ENCODE measurements around the gene TMOD3.
"Not testable (repeated sequence)": the region's sequence is repeated elsewhere in the genome, so short reads cannot be mapped to it uniquely, and the experiment has no call there.

TMOD3 gene

DNA sequence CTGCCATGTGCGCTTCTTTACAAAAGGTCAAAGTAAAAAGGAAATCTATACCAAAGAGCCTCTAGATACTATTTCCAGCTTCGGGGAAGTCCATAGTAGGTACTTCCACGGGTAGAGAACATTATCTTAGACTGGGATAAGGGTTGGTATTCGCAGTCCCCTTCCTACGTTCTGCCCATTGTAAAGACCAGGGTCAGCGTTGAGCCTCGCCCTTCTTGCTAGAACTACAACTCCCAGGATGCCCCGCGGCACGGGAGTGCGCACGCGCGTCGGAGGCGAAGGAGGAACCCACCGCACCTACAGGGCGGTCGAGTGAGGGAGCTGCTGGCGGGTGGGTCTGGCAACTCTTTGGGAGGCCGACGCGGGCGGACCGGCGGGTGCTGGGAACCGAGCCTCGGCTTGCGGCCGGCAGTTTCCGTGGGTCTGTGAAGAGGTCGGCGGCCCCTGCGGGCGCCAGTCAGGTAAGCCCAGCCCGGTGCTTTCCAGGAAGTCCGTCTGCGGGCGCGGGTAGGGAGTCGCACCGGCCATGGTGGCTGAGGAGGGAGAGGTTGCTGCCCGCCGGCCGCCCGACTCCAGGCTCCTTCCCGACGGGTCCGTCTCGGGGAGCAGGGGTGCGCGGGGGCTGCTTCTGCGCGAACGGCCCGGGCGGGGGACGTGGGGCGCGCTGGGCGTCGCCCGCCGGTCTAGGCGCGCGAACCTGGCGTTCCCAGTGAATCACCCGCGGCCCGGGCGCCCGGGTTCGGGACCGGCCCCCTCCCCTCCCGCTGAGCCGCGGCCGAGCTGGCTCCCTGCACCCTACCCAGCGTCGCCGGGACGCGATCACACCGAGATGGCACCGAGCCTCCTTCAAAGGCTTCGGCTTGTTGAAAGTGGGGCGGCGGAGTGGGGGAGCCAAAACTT lies at the start of gene TMOD3:
Gene TMOD3 (plus strand): TSS at position 278 of the 900 bp plus-strand sequence. CDS start 33,232 bp downstream, outside the sequence.
- peak within 1 kb of the TSS; percentile 97 for H3K4me3 Mint-ChIP-seq
- H3K27ac Mint-ChIP-seq, result peak within 1 kb of the TSS; percentile 95
- H3K27me3 Mint-ChIP-seq, result no peaks in the 10 kb centered on the region
- intact Hi-C loops (cut with micrococcal nuclease), result loop anchor here (5.0 kb wide), 1 partner anchor 33 kb away; no protein-coding TSS in a partner anchor
- H3K9me3 Mint-ChIP-seq, result no peaks in the 10 kb centered on the region
- H3K4me1 Mint-ChIP-seq (ENCODE audit: low read depth), result peaks cover 36% of the 10 kb centered on the region
- H3K36me3 Mint-ChIP-seq (ENCODE audit: low read depth), result peaks cover 29% of the 10 kb centered on the region

DNA sequence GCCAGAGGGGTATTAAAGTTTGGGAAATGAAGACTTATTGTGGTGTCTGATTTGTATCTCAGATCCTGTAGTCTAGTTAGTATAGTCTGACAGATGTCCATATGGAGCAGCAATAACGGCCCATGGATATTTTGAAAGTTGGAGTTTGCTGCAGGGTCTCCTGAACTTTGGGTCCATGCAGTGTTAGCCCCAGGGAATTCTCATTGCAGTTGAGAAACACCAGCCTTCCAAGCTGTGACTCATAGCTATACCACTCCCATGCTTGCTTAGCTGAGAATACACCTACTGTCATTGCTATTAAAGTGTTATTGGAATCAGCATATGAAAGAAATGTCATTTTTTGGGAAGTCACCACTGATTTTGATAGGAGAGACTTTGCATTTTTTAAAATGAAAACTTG lies 48.8 kb upstream of the TMOD3 start:
- H3K36me3 Mint-ChIP-seq (ENCODE audit: low read depth), result peaks cover 44% of the 10 kb centered on the region
- H3K4me1 Mint-ChIP-seq (ENCODE audit: low read depth), result peaks cover 12% of the 10 kb centered on the region
- no peak overlapping the region for H3K27ac Mint-ChIP-seq
- H3K9me3 Mint-ChIP-seq, result peaks cover 9% of the 10 kb centered on the region
- H3K4me3 Mint-ChIP-seq, result no peak overlapping the region
- intact Hi-C loops (cut with micrococcal nuclease), result no loop called here
- no peaks in the 10 kb centered on the region for H3K27me3 Mint-ChIP-seq

DNA sequence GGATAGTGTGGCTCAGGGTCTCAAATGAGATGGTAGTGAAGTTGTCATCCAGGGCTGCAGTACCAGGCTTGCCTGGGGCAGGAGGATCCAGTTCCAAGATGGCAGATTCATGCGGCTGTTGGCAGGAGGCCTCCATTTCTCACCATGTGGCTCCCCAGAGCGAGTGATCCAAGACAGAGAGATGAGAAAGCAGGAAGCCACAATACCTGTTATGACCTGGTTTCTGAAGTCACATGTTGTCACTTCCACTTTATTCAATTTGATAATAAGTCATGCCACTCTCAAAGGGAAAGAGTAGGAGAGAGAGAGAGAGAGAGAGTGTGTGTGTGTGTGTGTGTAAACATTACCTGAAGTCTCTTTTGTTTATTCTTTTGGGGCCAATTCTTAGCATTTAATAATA lies 47.9 kb upstream of the TMOD3 start:
- Mint-ChIP-seq H3K27ac (no peak overlapping the region), H3K4me3 (no peak overlapping the region), H3K9me3 (peaks cover 9% of the 10 kb centered on the region), H3K4me1 (ENCODE audit: low read depth) (peaks cover 4% of the 10 kb centered on the region), H3K36me3 (ENCODE audit: low read depth) (peaks cover 53% of the 10 kb centered on the region), H3K27me3 (no peaks in the 10 kb centered on the region)
- intact Hi-C loops (cut with micrococcal nuclease), result no loop called here

DNA sequence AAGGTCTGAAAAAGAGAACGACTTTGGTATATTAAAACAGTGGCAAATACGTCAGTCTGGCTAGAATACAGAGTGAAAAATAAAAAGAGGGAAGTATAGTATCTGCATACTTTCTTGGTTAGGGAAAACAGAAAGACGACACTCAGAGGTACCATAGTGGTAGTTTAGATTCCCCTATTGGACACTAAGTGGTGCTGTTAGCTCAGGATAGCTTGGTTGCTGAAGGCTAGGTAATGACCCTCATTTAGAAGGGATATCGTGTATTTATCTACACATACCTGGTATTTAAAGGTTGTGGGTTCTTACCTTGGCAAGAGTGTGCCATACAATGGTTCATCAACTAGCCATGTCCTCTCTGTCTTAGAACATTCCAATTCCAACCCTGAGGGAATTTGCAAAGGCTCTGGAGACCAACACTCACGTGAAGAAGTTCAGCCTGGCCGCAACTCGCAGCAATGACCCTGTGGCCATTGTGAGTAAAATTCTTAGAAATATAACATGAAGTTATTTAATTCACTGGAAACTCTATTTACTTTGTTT lies 47.0 kb upstream of the TMOD3 start:
- Mint-ChIP-seq H3K9me3 (peaks cover 10% of the 10 kb centered on the region), H3K4me1 (ENCODE audit: low read depth) (no peaks in the 10 kb centered on the region), H3K36me3 (ENCODE audit: low read depth) (peaks cover 62% of the 10 kb centered on the region), H3K4me3 (no peak overlapping the region), H3K27ac (no peak overlapping the region), H3K27me3 (no peaks in the 10 kb centered on the region)
- intact Hi-C loops (cut with micrococcal nuclease), result no loop called here

DNA sequence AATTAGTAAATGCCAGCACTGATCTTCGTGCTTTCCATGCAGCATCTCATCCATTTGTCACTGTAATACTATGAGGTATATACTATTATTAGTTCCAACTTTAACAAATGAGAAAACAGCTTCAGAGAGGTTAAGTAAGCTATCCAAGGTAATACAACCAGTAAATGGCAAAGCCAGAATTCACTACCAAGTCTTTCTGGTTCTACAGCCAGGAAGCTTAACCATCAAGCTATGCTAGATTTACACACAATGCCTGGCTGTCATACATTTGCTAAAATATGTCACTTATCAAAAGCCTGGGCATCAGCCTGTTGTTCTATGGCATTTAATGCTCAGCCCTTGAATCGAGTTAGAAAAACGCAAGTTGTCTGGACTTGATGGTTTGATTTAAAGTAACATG lies 45.5 kb upstream of the TMOD3 start:
- Mint-ChIP-seq H3K36me3 (ENCODE audit: low read depth) (peaks cover 73% of the 10 kb centered on the region), H3K27me3 (no peaks in the 10 kb centered on the region), H3K27ac (no peak overlapping the region), H3K9me3 (peaks cover 20% of the 10 kb centered on the region), H3K4me3 (no peak overlapping the region), H3K4me1 (ENCODE audit: low read depth) (no peaks in the 10 kb centered on the region)
- intact Hi-C loops (cut with micrococcal nuclease), result no loop called here

DNA sequence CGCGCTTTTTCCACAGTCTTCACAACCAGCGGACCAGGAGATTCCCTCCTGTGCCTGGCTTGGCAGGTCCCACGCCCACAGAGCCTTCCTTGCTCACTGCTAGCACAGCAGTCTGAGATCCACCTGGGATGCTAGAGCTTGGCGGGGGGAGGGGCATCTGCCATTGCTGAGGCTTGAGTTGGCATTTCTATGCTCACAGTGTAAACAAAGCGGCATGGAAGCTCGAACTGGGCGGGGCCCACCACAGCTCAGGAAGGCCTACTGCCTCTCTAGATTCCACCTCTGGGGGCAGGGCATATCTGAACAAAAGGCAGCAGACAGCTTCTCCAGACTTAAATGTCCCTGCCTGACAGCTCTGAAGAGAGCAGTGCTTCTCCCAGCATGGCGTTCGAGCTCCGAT lies 42.3 kb upstream of the TMOD3 start:
- H3K9me3 Mint-ChIP-seq, result peaks cover 16% of the 10 kb centered on the region
- H3K27ac Mint-ChIP-seq; H3K27me3 Mint-ChIP-seq; H3K4me3 Mint-ChIP-seq; H3K4me1 Mint-ChIP-seq (ENCODE audit: low read depth); intact Hi-C loops (cut with micrococcal nuclease): not testable (repeated sequence)
- H3K36me3 Mint-ChIP-seq (ENCODE audit: low read depth), result peaks cover 48% of the 10 kb centered on the region

DNA sequence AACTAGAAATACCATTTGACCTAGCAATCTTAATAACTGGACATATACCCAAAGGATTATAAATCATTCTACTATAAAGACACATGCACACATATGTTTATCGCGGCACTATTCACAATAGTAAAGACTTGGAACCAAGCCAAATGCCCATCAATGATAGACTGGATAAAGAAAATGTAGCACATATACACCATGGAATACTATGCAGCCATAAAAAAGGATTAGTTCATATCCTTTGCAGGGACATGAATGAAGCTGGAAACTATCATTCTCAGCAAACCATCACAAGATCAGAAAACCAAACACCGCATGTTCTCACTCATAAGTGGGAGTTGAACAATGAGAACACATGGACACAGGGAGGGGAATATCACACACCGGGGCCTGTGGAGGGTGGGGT lies 37.0 kb upstream of the TMOD3 start:
- H3K4me3 Mint-ChIP-seq; H3K36me3 Mint-ChIP-seq (ENCODE audit: low read depth); H3K4me1 Mint-ChIP-seq (ENCODE audit: low read depth); intact Hi-C loops (cut with micrococcal nuclease); H3K27ac Mint-ChIP-seq; H3K9me3 Mint-ChIP-seq; H3K27me3 Mint-ChIP-seq: not testable (repeated sequence)

DNA sequence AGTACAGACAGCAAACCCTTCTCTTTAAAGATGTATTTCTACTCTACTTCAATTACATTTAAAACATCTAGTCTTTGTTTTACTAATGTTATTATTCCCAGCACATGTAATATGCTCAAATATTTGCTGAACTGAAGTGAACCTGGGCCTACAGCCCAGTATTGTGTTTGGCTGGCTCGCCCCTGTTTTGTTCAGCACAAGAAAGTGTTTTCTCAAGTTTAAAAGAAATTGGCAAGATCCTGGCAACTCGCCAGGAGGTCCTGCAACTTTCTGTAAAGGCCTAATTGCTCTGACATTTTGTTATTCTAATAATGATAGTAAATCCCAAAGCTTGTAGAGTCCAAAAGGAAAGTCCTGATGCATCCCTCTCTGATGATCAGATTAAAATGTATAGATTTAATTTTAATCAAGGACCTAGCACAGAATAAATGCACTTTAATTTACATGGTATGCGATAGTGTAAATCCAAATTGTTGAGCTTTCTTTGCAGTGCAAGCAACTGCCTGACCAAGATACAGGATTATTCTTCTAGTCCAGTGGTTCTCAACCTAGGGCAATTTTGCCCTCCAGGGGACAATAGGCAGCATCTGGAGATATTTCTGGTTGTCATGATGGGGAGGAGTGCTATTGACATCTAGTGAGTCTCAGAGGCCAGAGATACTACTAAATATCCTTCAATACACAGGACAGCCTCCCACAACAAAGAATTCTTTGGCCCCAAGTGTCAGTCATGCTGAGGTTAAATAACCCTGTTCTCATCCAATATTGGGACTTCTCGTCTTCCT lies 35.7 kb upstream of the TMOD3 start:
- intact Hi-C loops (cut with micrococcal nuclease), result no loop called here
- Mint-ChIP-seq H3K27me3 (no peaks in the 10 kb centered on the region), H3K27ac (no peak overlapping the region), H3K4me1 (ENCODE audit: low read depth) (no peaks in the 10 kb centered on the region), H3K4me3 (no peak overlapping the region), H3K9me3 (no peaks in the 10 kb centered on the region), H3K36me3 (ENCODE audit: low read depth) (peaks cover 12% of the 10 kb centered on the region)

DNA sequence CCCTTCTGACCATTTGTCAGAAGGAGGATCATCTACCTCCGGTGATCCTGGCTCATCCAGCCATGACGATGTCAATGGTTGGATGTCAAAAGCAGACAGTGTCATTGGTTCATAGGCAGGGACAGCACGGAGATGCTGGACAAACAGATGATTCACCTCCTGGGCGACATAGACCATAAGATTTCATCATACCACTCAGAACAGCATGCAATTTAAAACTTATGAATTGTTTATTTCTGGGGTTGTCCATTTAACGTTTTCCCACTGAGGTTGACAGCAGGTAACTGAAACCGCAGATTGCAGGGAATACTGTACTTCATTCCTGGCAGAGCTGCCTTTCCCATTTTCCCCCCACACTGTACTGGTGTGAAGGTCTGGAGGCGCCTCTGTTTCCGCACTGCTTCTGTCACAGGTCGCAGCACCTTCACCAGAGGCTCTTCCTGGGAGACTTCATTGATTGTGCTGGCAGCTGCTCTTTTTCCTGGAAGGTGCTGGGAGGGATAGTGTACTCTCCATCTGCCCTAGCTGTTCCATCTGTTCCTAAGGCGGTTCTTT lies 32.5 kb upstream of the TMOD3 start:
- intact Hi-C loops (cut with micrococcal nuclease), result no loop called here
- Mint-ChIP-seq H3K27me3 (no peaks in the 10 kb centered on the region), H3K9me3 (no peaks in the 10 kb centered on the region), H3K27ac (no peak overlapping the region), H3K4me3 (no peak overlapping the region), H3K4me1 (ENCODE audit: low read depth) (no peaks in the 10 kb centered on the region), H3K36me3 (ENCODE audit: low read depth) (peaks cover 37% of the 10 kb centered on the region)

DNA sequence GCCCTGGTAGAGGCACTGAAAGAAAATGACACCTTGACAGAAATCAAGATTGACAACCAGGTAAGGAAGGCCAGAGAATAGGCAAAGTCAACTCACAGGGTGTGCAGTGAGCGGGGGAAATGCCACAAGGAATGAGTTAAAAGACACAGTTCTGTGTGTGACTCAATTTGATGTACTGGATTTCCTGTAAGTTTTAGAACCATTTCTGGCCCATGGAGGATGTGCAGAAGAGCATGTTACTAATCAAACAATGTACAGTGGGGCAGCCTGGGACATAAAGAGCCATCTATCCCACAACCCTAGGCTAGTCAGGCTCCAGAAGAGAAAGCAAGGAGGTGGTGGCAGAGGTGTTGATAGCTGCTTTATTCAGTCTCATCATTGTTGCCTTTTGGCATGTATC lies 31.2 kb upstream of the TMOD3 start:
- intact Hi-C loops (cut with micrococcal nuclease), result no loop called here
- Mint-ChIP-seq H3K27ac (no peak overlapping the region), H3K36me3 (ENCODE audit: low read depth) (peaks cover 43% of the 10 kb centered on the region), H3K4me3 (no peak overlapping the region), H3K27me3 (no peaks in the 10 kb centered on the region), H3K4me1 (ENCODE audit: low read depth) (no peaks in the 10 kb centered on the region), H3K9me3 (no peaks in the 10 kb centered on the region)

DNA sequence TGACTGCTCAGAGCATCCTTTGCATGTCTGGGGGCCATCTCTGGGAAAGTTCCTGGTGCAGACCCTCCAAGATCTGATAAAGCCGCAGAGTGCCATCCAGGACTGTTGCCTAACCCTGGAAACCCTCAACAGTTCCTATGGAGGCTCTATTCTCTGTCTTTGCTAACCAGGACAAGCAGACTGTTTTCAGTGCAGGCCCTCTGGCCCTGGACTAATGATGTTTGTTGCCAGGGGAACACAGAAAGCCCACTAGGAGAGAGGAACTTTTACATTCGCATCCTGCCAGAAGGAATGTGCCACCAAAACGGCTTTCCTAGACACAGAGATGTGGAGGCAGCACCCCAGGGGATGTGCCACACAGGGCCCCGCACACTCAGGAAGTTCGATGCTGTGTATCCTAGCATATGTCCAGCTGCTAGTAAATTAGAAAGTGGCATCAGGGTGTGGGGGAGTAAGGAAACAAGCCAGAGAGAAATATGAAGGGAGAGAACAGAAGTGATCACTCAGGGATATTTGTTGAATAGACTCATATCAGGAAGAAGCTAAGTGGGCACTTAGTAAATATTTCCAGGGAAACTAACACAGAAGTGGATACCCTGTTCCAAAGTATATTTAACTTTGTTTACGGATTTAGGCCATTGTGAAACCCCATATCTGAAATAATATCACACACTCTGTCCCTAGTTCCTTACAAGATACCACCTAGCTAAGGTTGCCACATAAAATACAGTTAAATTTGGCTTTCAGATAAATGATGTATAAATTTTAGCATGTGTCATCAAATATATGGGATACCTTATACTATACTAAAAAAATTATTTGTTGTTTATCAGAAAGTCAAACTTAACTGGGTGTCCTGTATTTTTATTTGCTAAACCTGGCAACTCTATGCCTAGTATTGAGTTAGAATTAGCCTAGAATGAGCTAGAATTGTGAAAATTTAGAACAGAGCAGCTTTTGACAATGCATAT lies 29.9 kb upstream of the TMOD3 start:
- Mint-ChIP-seq H3K27me3 (no peaks in the 10 kb centered on the region), H3K9me3 (no peaks in the 10 kb centered on the region), H3K4me3 (no peak overlapping the region), H3K27ac (no peak overlapping the region), H3K36me3 (ENCODE audit: low read depth) (peaks cover 43% of the 10 kb centered on the region), H3K4me1 (ENCODE audit: low read depth) (no peaks in the 10 kb centered on the region)
- intact Hi-C loops (cut with micrococcal nuclease), result no loop called here

DNA sequence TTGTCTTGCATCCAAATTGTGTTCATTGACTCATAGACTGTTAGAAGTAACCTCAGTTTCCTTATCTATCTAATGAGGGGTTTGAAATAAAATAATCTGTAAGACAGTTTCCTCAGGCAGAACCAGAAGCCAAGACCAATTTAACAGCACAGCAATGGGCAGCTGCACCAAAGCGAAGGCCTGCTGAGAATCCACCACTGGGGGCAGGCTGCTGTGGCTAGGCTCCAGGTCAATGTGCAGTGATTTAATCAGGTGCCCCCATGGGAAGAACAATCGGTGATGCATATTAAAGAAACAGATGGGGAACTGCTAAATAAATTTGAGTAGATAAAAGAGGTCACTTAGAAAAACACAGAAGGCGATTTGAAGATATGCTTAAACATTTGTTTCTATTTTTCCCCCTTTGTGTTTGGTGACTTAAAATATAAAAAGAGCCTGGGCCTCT lies 28.0 kb upstream of the TMOD3 start:
- Mint-ChIP-seq H3K4me1 (ENCODE audit: low read depth) (no peaks in the 10 kb centered on the region), H3K27me3 (no peaks in the 10 kb centered on the region), H3K4me3 (no peak overlapping the region), H3K36me3 (ENCODE audit: low read depth) (peaks cover 56% of the 10 kb centered on the region), H3K27ac (no peak overlapping the region), H3K9me3 (no peaks in the 10 kb centered on the region)
- intact Hi-C loops (cut with micrococcal nuclease), result no loop called here

DNA sequence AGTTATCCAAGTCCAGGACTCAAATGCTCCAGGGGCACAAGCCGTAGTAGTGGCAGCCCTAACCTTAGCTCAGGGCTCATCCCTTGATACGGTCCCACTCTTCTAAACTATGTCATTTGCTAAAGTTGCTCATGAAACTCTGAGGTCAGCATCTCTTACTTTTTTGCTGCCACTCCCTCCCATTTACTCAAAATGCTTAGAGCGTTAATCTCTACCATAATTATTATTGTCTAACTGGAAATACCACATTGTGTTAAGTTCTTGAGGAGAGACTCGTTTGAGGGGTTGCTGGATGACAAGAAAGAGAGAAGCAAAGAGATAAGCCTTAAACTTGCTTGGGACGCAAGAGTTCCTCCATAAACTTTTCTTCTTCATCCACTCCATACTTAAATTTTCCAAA lies 26.9 kb upstream of the TMOD3 start:
- peaks cover 67% of the 10 kb centered on the region for H3K36me3 Mint-ChIP-seq (ENCODE audit: low read depth)
- no peaks in the 10 kb centered on the region for H3K4me1 Mint-ChIP-seq (ENCODE audit: low read depth)
- no peak overlapping the region for H3K4me3 Mint-ChIP-seq
- H3K27ac Mint-ChIP-seq, result no peak overlapping the region
- H3K9me3 Mint-ChIP-seq, result no peaks in the 10 kb centered on the region
- H3K27me3 Mint-ChIP-seq, result no peaks in the 10 kb centered on the region
- intact Hi-C loops (cut with micrococcal nuclease), result no loop called here
